GM21717 (cell line): ENCODE results near the gene ANKRD44.

Source experiments
- ATAC-seq: cut with Tn5 transposase; IDR thresholded peaks from one replicate; pipeline ENCODE4 v1.9.1; 2021; ENCODE audit warnings: mild to moderate bottlenecking, moderate library complexity; ENCODE audit not compliant: unreplicated experiment

Gene ANKRD44

DNA sequence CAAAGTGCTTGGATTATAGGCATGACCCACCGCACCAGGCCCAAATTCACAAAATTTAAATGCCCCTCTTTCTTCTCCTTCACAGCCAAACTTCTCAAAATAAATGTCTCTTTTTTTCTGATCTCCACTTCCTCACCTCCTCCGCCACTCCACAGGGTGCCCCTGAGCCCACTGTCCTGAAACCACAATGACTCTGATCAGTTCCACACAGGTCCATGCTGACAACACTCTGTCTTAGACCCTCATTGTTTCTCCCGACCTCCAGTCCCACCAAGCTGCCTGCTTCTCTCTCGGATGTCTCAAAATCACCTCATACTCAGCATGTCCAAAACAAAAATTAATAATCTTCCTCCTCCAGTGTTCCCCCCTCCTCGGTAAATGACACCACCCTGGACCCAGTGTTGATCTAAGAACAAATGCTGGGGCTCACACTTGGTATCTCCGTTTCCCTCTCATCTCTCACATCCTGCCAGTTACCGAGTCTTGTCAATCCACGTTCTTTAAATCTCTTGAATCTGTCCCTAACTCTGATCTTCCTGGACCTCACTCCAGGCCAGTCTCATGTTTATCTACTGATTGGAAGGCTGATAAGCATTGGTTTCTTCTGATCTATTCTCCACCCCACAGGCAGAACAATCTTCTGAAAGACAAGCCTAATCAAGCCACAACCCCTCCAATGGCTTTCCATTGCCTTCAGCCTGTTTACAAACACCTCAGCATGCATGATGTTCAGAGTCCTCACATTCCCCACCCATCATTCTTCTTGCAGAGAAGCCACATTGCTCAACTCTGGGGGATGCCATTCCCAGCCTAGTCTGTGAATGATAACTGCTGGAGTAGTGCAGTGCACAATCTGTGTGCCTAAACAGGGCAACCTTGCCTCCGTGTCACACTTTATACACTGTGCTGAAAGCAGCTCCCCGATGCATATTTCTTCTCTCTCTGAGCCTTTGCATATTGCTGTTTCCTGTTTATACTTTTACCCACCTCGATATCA, 12.4 kb upstream of the ANKRD44 start:
- no peak for ATAC-seq

DNA sequence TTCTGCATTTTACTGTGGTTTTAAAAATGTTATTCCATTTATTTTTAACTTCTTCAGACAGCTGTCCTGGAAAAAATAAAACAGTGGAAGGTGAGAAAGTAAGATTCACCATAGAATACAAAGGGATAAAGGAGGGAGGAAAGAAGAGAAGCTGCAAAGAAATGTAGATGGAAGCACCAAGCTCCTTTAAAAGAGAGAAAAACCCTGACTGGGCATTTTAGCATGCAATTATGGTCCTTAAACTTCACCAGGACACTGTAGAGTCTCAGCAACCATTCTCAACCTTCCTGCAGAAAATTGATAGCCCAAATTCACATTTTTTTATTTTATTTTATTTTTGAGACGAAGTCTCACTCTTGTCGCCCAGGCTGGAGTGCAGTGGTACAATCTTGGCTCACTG, 11.6 kb upstream of the ANKRD44 start:
- no peak for ATAC-seq

DNA sequence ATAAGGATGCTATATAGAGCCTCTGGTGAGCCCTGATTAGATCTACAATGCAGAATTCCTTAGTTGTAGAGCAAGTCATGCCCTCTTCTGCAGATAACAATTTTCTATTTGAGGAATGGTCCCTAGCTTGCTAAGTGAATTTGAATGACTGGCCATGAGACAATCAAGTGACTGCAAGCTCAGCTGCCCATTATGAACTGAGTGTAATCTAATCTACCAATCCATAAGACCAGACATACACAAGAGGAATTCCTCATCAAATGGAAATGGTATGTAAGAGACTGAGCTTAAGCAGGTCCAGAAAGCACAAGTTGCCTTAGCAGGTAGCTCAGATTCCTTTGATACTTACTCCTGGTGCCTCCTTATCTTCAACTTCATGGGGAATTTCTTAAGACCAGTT, 4.8 kb upstream of the ANKRD44 start:
- no peak for ATAC-seq

GRCh38 chr2:197312186-197312585, 1.6 kb upstream of the ANKRD44 start:
- ATAC-seq, result no peak

- no peak for ATAC-seq
These were observed 947 bp upstream of the ANKRD44 start for GRCh38 chr2:197311421-197312033.

GRCh38 chr2:197310987-197311420, 424 bp upstream of the ANKRD44 start:
- ATAC-seq, result no peak

DNA sequence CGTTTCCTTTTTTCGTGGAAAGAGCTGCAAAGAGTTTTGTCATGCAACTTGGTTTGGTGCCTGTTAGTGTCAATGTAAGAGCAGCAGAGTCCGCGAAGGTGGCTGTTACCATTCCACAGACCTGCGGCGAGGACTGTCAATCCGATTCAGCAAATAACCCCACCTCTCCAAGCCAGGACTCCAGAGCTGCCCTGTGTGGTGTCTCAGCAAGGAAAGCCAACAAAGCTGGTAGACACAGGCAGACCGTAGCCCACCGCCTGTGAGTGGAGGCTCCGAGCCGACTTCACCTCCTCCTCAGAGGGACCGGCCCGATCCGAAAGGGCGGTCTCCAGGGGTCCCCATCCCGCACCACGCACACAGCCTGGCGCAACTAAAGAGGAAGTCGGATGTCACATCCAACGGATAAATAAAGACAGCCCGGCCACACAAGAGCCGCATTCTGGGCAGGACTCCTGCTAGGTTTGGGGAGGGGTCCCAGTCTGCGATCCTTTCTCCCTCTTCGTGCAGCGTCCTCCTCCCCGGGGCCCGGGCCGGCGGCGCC, 819 bp downstream of the ANKRD44 start:
- ATAC-seq, result no peak

DNA sequence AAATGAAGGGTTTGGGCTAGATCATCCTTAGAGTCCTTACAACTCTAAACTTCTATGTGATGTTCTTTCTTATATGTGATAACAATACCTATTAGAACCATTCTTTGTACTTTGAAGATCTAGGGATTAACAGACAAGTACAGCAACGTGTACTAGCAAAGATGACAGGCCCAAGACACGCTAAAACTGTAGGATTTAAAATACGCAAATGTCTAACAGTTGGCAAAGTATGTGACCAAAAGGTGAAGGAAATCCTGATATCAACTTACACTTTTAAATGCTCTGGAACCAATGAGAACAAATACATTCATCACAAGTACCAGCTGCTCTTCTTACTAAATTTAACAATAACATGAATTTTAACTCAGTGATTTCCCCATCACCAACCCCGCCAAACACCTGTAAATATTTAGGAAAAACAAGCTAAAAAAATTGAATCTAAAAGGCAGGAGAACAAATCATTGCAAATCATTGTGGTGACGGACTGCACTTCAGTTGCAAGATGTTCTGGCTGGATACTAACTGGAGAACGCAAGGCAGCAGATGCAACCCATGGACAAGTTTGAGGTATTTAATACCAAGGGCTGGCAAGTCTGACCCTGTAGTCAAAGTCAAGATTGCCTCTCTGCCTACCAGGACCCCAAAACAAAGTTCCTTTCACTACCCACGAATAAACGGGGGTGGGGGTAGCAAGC, 1.4 kb downstream of the ANKRD44 start:
- ATAC-seq, result no peak

- no peak for ATAC-seq
These were observed 2.0 kb downstream of the ANKRD44 start for GRCh38 chr2:197308585-197308984.

DNA sequence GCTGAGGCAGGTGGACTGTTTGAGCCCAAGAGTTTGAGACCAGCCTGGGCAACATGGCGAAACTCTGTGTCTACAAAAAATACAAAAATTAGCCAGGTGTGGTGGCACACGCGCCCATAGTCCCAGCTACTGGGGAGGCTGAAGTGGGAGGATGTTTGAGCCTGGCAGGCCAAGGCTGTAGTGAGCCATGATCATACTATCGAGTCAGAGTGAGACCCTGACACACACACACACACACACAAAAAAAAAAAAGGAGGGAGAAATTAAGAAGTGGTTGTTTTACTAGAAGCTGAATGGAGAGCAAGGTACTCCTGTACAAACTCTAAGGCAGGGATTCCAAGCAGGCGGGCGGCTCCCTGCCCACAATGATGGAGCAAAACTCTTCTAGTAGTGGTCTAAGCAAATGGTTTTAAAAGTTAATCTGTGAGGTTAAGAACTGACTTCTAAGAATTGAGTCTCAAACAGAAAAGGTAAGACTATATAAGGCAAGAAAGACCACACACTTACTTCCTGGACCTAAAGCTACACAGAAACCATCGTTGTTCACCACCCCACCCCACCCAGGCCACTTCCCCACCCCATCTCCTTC, 2.6 kb downstream of the ANKRD44 start:
- ATAC-seq, result no peak

DNA sequence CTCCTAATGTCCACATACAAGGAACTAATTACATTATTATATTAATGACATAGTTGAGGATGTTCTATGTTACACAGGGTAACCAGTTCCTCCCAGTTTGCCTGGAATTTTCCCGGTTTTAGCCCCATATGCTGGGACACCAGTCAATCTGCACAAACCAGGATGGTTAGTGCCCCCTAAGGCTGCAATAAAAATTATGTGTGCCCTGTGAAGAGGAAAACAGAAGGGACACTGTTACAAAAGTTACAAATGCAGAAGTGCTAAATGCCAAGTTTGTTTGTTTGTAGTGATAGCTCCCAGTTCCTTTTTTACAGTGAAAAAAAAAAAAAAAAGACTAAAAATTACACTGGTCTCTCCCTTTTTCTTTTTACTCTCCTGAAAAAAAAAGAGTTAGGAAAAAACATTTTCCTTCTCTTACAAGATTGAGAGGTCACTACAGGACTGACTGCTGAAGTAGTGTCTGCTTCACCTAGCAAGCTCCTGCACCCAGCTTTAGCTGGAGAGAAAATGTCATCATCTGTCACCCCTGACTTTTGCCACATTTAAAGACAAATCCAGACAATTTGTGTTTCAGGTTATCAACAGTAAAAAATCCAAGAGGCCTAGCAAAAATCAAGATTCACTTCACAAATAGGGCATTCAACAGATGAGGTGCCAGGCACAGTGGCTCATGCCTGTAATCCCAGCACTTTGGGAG, 3.2 kb downstream of the ANKRD44 start:
- ATAC-seq, result no peak

- ATAC-seq, result no peak
These were observed 3.9 kb downstream of the ANKRD44 start for GRCh38 chr2:197306696-197307040.

DNA sequence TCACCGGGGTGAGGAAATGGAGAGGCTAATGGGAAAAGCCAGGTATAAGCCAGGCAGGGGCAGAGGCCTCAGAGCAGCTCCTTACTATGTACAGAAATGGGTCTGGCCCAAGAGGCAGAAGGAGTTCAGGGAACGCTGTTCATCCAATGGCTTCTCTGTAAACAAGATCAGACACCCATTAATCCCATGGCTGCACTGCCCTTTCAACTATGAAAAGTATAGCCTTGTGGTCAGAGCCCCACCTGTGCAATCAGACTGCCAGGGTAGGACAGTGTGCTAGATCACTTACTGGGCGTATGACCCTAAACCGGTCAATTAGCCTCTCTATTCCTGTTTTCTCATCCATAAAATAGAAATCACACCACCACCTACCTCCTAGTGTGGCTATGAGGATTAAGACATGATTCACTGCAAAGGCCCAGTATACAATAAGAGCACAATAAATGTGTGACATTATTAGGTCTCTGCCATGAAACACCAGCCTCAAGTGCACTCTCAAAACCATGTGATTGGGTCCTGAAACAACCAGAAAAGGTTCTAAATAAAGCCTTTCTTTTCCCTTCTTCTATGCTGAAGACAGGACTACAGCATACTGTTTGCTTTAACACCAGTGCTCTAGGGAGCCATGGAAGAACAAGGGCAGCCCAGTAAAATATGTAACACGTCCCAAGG, 4.4 kb downstream of the ANKRD44 start:
- no peak for ATAC-seq

DNA sequence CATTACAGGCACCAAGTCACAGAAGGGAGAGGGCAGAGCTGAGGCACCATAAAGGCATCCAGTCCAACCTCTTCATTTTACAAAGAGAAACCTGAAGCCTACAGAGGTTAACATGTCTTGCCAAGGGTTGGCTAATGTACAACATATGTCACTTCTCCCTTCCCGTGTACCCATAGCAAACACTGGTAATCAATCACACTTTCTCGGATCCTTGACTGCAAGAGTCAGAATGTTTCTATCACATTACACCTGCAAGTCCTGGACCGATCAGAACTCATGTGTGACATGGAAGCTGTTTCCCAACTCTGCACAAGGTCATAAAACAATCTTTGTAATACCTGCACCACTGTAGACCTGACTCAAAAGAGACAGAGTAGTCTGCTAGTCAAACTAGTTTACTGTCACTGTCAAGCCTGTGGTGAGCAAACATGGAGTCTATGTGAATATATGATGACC, 6.0 kb downstream of the ANKRD44 start:
- peak; percentile 35 for ATAC-seq

DNA sequence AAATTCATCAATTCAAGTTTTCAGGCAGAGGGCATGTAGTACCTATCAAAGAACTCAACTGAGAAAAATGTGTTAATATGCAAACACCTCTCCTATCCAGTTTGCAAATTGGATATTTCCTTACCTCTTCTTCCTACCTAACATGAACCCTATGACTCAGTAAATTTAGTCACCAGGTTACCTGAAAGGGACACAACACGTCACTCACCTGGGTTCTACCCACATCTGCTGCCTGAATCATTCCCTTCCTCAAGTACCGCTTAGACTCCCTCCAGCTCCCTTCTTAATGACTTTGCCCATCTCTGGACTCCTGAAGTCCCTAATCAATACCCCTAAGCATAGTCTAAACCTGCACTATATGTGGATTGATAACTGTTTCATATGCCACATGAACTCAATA, 10.4 kb downstream of the ANKRD44 start:
- ATAC-seq, result no peak

GRCh38 chr2:197298609-197299008, 12.0 kb downstream of the ANKRD44 start:
- no peak for ATAC-seq

DNA sequence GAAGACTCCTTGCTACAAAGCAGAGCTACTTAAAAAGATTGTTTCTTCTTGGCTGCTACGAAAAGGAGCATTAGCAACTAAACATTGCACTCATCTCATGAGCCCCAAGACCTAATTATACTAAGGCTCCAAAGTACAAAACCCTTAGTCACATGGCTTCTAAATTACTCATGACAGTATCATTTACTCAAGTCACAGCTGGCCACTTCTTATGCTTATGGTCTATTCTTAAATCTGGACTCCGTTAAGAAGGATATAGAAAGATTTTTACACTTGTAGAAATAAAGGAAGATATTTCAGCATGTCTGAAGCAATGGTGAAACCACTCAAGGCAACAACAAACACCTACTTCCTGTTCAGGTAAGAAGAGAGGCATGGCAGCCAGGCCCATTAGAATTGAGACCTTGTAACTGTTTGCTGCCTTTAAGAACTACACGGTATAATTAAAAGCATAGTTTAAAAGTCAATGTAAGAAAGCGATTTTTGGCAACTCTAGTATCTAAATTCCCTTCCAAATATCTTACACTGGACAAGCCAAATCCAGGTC, 12.7 kb downstream of the ANKRD44 start:
- no peak for ATAC-seq

DNA sequence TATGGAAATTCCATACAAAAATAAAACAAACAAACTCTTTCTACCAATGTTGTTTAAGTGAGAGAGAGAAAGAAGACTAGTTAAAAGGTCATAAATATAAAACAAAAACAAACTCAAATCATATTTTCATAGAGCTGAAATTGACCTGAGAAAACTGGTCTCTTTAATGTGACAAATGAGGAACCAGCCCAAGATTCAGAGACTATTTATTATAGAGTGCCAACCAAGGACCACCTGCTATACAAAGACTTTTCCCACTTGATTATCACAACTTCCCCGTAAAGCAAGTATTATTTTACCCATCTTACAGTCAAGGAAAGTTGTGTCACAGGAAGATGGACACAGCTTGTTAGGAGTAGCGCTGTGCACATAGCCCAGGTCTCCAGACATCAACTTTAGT, 13.3 kb downstream of the ANKRD44 start:
- no peak for ATAC-seq

DNA sequence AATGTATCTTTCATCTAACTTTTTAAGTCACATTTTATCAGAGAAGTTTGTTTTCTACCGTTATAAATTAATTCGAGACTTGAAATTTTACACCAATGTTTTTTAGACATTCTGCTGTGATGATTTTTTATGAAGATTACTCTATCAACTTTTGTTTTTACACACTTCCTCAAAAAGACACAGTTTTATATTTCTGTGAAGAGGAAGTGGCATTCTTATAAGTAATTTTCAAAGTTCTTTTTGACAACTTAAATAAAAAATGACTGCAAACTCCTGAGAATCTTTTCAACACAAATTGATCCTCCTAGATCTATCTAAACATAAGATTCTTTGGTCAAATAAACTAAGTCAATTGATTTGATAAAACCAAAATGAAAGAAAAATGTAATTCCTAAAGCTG, 13.7 kb downstream of the ANKRD44 start:
- no peak for ATAC-seq

DNA sequence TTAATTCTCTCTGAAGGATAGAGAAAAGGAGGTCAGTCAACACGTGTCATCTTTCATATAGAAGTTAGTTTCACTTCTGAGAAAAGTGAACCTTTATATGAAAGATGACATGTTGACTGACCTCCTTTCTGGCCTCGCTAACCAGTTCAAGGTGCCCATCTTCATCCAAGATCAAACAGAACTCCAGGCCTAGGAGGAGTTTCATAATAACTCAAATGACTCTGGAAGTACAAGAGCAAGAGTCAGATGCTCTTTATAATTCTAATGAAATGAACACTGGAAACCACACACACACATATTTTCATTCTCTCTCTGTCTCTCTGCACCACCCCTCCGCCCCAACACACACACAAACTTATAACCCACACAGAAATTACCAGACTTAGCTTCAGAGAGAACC, 16.3 kb downstream of the ANKRD44 start:
- ATAC-seq, result peak; percentile 41
